Fibroblast of peridontal ligament (primary cell): ENCODE data around the gene TWSG1.
"Not testable (repeated sequence)": the region's sequence is repeated elsewhere in the genome, so short reads cannot be mapped to it uniquely, and the experiment has no call there.

Source experiments
- DNase-seq: peaks from one replicate; pipeline ENCODE4 v3.0.0-alpha.2; 2010; ENCODE audit errors: extremely low read depth

The TWSG1 gene

GRCh38 chr18:9423648-9424047 lies 89.1 kb downstream of the TWSG1 start:
- not testable (repeated sequence) for DNase-seq

GRCh38 chr18:9424235-9424634 lies 89.7 kb downstream of the TWSG1 start:
- DNase-seq: not testable (repeated sequence)

GRCh38 chr18:9426753-9427152 lies 92.2 kb downstream of the TWSG1 start:
- no peak for DNase-seq

- DNase-seq: no peak
These were observed 93.7 kb downstream of the TWSG1 start for GRCh38 chr18:9428301-9428706.

GRCh38 chr18:9428862-9429661 lies 94.5 kb downstream of the TWSG1 start:
- no peak for DNase-seq

- DNase-seq: peak; percentile 81
These were observed 95.1 kb downstream of the TWSG1 start for GRCh38 chr18:9429662-9429993.

GRCh38 chr18:9430315-9430714 lies 95.7 kb downstream of the TWSG1 start:
- not testable (repeated sequence) for DNase-seq

GRCh38 chr18:9431296-9431695 lies 96.7 kb downstream of the TWSG1 start:
- DNase-seq: no peak

- not testable (repeated sequence) for DNase-seq
These were observed 98.5 kb downstream of the TWSG1 start for GRCh38 chr18:9433122-9433521.

GRCh38 chr18:9433671-9434121 lies 99.1 kb downstream of the TWSG1 start:
- no peak for DNase-seq

- no peak for DNase-seq
These were observed 99.6 kb downstream of the TWSG1 start for GRCh38 chr18:9434122-9434701.

- no peak for DNase-seq
These were observed 100.5 kb downstream of the TWSG1 start for GRCh38 chr18:9435041-9435440.

GRCh38 chr18:9436206-9436929 lies 101.8 kb downstream of the TWSG1 start:
- no peak for DNase-seq

- no peak for DNase-seq
These were observed 102.5 kb downstream of the TWSG1 start for GRCh38 chr18:9437021-9437437.

- no peak for DNase-seq
These were observed 103.1 kb downstream of the TWSG1 start for GRCh38 chr18:9437672-9438071.

GRCh38 chr18:9441061-9441460 lies 106.5 kb downstream of the TWSG1 start:
- no peak for DNase-seq

GRCh38 chr18:9444549-9444948 lies 110.0 kb downstream of the TWSG1 start:
- no peak for DNase-seq

GRCh38 chr18:9446839-9447238 lies 112.3 kb downstream of the TWSG1 start:
- no peak for DNase-seq

GRCh38 chr18:9447334-9447733 lies 112.8 kb downstream of the TWSG1 start:
- DNase-seq: no peak

- DNase-seq: peak; percentile 27
These were observed 115.2 kb downstream of the TWSG1 start for GRCh38 chr18:9449600-9450414.

- DNase-seq: not testable (repeated sequence)
These were observed 116.3 kb downstream of the TWSG1 start for GRCh38 chr18:9450920-9451319.
